Fibroblast of skin of left quadriceps (primary cell): Measurements from ENCODE around the gene ADGRD1.
A peak's percentile ranks its signal among the peaks of the same experiment; 100 is the strongest.

Experiments
- DNase-seq, 2 experiments: peaks; one replicate each; pipeline ENCODE4 v3.0.0-alpha.2; 2013; ENCODE audit warnings: low read depth in 2 of 2

Gene ADGRD1

DNA sequence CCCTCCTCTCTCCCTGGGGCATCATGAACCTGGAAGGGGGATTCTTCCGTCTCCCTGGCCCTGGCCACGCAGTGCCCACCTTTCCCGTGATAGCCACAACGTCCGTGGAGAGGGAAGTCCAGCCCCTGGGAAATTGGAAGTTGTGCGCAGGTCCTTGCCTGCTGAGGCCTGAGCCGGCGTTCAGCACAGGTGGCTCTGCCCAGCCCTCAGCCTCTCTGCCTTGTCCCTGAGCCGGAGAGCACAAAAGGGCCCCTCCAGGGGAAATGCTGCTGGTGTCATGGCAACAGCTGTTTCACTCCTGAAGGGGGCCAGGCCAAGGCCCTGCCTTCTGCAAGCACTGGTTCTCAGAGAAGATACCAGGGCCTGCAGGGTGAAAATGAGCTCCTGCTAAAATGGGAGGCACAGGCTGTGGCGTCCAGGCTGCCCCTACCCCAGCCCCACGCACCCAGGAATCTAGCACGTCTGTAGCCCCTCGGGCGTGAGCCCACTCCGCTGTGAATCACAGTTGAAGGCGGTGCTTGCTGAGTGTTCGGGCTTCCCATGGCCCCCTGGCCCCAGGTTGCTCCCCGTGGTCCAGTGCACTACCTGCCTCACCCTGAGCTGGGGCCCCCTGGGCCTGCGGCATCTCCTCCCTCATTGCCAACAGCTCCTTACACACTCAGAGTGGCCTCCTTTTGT is 149.4 kb downstream of the ADGRD1 start:
- DNase-seq = no peak

DNA sequence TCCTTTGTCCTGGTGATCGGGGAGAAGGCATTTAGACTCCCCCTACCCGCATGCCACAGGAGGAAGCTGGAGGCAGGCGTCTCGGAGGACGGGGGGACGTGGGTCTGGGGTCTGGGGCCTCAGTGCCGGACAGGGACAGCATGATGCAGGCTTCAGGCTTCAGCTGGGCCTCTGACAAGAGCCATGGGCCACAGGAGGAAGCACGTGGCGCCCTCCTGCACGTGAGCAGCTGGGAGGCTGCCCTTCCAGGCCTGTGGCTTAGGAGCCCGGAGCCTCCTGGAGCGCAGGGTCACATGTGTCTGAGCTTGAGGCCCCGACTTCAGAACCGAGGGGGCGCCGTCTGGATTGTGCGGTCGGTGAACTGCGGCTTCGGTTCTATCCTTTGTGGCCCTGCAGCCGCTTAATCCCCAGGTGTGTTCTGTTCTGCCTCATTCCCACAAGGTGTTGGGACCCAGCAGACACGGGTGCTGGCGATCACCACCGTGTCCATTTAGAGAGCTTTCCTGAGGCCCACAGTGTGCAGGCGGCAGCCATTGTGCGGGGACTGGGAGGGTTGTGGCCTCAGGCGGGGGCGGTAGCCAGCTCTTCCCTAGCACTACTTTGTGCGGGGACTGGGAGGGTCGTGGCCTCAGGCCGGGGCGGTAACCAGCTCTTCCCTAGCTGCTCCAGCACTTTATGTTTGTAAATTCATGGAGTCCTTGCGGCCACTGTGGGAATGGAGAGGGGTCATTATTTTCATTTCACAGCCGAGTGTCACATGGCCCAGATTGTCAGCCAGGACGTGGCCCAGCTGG is 150.2 kb downstream of the ADGRD1 start:
- no peak for DNase-seq

DNA sequence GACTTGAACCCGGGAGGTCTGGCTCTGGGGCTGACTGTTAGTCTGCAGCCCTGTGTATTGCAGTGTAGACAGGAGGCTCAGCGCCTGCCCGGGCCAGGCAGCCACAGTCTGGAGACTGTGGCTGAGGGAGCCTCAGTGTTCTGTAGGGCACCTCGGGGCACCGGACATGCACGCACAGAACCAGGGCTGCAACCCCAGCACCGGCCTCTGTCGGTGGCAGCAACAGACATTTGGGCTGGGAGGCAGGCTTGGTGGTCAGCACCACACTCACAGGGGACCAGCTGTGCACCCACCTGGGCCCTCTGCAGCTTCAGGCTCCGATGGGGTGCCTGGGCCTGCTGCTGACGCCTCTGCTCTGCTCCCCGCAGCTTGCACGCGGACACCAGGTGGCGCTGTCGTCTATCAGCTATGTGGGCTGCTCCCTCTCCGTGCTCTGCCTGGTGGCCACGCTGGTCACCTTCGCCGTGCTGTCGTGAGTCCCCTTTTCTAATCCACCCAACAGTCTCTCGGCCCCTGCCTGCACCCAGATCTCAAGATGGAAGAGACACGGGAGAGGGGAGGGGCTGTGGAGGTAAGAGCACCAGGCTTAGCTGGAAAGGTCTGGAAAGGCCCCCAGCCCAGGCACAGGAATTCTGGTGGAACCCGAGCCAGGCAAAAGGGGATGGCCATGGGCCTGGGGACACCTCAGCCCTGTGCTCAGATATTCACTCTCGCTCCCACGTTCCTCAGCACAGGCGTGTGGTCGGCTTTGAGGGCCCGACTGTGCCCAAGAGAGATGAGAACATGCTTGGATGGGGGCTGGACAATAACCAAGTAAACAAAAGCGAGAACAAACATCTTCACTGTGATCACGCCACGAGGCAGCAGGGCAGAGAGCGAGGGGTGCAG is 151.0 kb downstream of the ADGRD1 start:
- DNase-seq = peak in 1 of 2 experiments; percentile 29

DNA sequence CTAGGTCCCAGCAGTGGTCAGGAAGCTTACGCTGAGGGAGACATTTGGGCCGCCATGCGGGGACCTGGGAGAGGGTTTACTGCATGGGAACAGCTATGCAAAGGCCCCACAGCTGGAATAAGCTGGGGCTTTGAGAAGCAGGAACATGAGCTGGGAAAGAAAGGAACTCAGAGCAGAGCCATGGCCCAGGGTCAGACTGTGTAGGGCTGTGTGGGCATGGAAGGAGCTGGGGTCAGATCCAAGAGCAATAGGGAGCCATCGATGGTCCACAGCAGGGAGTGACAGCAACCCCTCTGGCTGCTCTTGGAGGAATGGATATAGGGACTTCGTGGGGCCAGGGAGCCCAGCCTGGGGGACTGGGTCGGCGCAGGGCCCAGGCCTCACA is 151.6 kb downstream of the ADGRD1 start:
- DNase-seq = no peak

DNA sequence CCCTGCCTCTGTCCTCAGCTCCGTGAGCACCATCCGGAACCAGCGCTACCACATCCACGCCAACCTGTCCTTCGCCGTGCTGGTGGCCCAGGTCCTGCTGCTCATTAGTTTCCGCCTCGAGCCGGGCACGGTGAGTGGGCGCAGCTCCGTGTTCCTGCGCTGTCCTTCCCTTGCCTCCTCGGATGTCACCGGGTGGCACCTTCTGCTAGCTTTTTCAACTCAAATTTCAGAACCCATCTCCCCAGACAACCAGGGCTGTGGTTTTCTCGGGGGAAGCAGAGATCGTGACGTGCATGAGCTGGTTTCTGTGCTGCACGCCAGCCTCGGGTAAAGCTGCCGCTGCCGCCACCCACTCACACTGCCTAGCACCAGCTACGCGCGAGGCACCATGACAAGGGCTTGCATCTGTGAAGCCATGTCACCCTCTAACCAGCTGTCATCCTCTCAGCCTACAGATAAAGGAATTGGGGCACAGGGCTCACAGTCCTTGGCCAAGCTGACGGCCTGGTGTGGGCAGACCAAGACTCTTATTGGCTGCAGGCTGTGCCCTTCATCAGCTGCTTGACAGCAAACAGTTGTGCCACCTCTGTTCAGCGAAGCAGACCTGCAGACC is 152.1 kb downstream of the ADGRD1 start:
- no peak for DNase-seq

DNA sequence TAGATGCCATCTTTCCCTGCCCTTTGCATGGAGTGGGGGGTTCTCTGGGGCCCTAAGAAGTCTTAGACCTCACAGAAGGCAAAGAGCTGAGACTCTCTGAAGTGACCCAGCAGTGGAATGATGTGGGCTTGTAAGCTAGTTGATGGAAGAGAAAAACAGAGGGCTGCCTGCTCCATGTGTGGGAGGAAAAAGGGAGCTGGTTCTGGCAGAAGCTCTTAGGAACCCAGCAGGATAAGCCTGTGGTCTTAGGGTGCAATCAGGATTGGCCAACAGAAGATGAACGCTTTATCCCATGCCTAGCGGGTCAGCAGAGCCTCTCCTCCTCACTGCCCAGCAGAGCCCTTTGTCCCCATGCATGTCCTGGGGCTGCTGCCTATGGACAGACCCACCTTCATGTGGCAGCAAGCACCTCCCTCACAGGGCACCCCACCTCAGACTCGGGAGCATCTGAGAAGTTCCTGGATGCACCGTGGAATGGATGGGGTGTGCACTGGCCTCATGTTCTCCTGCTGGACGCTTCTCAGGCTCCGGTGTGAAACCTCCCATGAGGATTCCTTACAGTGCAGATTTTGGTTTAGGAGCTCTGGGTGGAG is 152.7 kb downstream of the ADGRD1 start:
- DNase-seq = no peak

DNA sequence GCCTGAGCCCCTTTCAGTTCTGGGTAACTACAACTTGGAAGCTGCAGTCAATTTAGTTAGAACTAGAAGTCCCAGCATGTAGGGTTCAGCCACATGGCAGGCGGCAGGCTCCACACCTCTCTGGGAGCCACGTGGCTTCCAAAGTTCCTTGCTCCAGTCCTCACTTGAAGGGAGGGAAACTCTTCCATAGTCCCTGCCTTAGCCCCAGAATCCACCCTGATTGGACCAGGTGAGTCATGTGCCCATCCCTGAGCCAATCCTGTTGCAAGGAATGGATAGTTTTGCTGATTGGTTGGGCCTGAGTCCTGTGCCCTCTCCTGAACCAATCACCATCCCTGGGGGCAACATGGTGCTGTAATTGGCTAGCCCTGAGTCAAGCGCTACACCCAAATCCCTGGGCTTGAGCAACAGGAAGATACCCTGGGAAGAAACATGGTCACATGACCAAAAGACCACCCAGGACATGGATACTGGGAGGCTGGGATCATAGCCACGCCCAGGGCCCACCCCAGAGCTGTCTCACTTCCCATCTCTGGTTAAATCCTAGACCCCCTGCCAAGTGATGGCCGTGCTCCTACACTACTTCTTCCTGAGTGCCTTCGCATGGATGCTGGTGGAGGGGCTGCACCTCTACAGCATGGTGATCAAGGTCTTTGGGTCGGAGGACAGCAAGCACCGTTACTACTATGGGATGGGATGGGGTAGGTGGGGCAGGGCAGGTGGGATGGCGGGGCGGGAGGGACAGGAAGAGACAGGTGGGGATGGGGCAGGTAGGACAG is 154.7 kb downstream of the ADGRD1 start:
- no peak for DNase-seq

DNA sequence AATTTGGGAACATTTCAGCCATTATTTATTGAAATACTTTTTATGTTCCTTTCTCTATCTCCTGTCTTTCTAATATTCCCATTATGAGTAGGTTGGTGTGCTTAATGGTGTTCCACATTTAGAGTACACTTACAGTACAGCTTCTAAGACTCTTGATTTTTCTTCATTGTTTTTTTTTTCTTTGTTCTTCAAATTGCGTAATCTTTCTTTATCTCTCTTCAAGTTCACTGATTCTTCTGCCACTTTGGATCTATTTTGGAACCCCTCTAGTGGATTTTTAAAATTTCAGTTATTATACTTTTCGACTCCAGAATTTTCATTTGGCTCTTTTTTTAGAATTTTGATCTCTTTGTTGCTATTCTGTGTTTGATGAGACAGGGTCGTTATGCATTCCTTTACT is 157.7 kb downstream of the ADGRD1 start:
- DNase-seq = no peak

DNA sequence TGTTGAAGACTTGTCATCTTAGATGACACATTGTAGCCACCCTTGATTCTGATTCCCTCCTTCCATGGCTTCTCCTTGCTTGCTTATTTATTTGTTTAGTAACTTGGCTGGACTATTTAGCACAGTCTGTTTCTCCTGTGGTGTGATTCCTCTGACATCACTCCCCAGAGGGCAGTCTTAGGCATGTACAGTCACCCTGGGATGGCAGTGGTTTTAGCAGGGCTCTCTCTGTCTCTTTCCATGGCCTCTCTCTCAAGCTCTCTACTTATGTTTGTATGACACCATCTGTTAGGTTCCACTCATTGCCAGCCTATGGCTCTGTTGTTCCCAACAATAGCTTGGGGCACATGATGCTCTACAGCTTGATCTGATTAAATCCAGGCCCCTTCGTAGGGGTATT is 158.3 kb downstream of the ADGRD1 start:
- no peak for DNase-seq

DNA sequence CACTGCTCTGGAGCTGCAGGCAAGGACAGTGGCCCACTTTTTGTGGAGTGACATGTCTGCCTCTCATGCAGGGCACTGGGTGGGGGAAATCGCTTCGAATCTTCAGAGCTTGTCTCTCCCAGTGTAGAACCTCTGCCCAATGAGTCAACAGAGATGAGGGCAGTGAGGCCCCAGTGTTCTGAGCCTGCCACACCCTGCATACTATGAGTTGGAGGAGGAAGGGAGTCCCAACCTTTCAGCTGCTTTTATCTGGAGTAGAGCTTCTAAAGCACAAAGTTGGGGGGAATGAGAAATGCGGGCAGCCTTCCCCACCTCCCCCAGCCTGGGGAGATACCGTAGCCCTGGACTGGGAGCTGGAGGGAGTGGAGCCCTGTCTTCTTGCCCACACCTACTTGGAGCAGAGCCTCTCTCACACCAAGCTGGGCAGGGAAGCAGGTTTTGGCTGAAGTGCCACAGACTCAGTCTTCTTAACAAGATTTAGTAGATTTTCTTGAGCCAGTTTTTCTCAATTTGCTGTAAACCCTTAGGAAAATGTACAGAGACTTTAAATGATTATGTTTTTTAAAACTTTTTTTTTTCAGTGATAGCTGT is 159.1 kb downstream of the ADGRD1 start:
- no peak for DNase-seq

DNA sequence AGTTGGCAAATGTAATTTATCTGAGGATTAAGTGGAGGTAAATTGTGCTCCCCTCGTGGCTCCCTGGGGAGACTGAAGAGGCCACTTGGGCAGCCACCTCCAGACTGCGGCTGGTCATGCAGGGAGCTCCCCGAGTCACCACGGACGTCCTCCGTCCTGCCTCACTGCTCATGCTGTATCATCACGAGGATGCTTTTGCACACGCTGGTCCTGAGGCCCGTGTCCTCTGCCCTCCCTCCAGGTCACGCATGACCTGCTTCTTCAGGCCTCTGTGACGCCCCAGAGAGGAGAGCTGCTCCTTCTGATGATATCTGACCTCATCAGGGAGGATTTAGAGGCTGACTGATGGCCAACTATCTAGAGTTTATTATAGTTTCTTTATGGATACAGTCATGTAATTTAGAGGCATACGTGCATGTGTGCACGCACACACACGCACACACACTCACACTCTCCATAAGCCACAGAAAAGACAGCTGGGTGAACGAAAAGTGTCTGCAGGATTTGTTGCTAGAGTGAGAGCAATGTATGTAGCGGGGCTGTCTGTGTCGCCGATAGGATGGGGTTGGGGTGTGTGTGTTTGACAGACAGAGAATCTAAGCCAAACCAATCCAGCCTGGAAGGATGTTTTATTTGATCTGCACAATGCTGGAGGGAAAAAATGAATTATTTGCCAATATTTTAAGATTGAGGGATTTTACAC is 160.0 kb downstream of the ADGRD1 start:
- DNase-seq = peak in 1 of 2 experiments; percentile 25

DNA sequence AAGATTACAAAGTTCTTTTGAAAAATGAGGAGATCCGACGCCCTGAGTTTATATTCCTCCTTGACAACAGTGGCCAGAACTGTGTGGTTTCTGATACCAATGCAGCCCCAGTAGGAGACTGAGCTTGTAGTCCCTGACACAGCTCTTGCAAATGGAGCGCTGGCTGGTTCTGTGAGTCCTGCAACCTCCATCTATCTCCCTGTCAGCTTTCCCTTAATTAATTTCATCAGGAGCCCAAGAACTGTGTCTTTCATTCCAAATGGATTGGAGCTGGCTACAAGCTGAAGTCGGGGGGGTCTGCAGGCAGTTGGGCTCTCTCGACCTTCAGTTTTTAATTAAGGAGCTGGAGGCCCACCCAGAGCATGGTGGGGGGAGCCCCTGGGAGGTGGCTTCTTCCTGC is 160.6 kb downstream of the ADGRD1 start:
- DNase-seq = peak; percentile 51 to 55

DNA sequence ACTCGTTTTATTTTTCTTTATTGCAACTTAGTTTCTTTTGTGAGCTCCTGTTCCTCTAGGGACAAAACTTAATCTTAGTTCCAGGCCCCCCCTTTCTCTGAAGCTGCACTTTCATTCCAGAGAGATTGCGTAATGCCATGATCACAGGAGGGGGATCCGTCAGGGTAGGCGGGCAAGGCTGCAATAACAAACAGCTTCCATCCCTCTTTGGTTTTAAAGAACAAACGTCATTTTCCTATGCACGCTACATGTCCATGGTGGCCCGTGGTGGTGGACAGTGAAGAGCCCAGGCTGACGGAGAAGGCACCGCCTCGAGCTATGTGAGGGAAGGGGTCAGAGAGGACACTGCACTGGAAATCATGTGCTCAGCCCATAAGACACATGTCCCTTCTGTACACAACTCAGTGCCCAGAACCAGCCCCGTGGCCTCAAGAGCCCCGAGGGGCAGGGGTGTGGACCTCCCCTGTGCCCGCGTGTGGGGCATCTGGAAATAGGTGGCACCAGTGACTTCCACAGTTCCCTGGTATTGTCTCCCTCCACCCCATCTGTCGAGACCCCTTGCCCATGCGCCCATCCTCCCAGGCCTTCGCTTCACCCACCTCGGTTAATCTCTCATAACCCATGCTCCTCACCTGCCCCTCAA is 161.4 kb downstream of the ADGRD1 start:
- peak; percentile 34 to 45 for DNase-seq

DNA sequence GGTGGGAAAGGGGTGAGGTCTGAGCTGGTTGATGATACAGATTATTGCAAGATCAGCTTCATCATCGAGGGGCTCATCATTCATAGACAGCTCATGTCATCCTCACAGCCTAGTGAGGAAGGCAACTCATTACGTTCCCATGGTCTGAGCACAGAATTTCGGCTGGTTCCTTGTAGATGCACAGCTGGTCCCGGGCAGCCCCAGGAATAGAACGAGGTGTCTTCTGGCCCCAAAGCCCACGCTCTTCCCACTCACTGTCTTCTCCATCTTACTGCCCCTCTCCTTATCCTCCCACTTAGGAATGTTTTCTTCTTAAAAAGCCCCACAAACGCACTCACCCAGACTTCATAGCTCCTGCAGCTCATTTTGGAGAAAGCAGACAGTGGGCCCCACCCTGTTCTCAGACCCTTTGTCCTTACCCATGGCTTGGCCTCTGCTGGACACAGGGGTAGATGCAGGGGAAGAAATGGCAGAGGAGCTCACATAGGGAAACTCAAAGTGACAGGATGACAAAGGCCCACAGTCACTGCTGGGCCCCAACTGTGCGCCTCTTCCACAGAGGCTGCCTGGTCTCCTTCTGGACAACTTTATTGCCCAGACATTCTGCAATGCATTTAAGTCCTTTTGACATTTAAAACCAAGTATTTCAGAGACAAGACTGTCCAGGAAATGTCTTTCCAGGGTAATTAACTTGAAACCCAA is 162.2 kb downstream of the ADGRD1 start:
- no peak for DNase-seq

DNA sequence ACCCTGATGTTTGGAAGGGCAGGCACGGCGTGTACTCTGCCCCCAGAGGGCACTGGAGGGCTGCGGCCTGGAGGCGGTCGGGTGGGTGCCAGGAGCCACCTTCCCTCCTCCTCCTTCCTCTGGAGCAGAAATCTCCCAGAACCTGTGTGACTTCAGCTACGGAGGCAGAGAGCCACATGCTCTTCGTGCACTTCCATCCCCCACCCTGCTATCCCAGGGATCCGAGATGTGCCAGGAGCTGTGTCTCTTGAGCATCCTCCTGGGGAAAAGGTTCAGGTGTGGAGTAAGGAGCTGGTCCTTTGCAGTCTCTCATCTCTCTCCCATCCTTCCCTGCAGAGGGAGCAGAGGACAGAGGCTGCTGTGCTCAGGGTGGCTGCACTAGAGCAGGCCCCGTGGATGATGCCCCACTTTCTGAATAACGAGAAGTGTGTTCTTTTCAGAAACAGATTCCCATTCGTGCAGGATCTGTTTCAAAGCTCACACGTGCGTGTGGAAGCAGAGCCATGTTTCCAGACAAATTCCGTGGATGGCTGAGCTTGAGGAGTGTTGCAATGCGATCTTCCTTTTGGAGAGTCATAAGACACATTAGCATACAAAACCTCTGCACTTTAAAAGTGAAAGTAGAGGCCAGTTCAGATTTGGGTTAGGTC is 162.9 kb downstream of the ADGRD1 start:
- peak in 1 of 2 experiments; percentile 28 for DNase-seq

DNA sequence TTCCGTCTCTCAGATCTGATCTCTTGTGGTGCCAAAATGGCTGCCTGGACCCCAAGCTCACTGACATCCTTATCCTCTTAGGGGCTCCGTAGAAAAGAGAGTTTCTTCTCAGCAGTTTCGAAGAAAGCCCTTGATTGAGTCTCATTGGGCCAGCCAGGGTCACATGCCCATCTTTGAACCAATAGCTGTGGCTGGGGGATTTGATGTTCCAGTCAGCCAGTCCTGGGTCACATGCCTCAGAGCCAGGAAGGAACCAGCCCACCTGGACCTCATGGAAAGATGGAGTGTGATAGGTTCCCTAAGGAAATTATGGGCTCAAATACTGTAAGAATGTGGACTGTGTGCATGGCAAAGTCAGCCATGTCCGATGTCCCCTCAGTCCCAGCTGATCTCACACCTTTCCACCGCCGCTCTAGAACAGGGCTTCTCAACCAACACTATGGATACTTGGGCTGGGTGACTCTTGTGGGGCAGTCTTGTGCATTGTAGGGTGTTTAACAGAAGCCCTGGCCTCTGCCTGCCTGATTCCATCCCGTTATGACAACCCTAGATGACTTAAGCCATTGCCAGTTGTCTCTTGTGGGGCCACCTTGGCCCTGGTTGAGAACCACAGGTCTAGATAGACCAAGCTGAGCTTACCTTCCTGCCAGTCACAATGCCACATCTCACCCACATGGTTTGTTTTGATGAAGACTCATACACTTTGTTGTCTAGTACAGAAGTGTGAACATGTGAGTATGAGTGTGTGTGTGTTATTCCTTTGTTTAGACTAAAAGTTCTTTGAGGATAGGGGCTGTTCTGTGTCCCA is 163.9 kb downstream of the ADGRD1 start:
- no peak for DNase-seq

DNA sequence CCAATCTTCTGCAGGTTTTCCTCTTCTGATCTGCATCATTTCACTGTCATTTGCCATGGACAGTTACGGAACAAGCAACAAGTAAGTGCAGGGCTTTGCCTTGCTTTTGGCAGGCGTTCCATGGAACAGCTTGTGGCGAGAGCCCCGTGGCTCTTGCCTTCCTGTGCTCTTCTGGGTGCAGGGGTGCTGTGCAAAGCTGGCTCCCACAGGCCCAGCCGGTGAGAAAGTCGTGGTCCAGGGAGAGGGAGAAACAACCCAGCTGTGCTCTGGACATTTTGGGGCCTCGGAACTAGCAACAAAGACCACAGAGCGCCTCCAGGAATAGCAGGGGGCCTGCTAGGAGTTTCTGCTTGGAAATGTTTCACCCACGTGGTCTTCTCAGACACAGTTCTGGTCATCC is 164.7 kb downstream of the ADGRD1 start:
- no peak for DNase-seq
